A549 (cell line): ENCODE results near the gene ANKRD6.

ENCODE experiments used
- CTCF ChIP-seq: fragments of >200 bp; sonication (Bioruptor Twin); formaldehyde crosslinking; IDR thresholded peaks from 3 replicates; pipeline ENCODE4 v1.5.1; 2016
- EHMT2 ChIP-seq: fragments of 200-600 bp; sonication (generic); IDR thresholded peaks from 2 replicates; pipeline ENCODE4 v1.6.1; 2016; ENCODE audit warnings: antibody characterized with exemption, low read depth, mild to moderate bottlenecking, moderate library complexity
- ESRRA ChIP-seq: fragments of 150-350 bp; IDR thresholded peaks from 2 replicates; pipeline ENCODE4 v1.6.1; 2014; ENCODE audit warnings: mild to moderate bottlenecking, low read length, borderline replicate concordance
- PBX3 ChIP-seq: IDR thresholded peaks from 2 replicates; pipeline ENCODE4 v1.6.1; 2012
- TF ChIP-seq, protein P1 (sequence below): fragments of 200-600 bp; sonication (generic); IDR thresholded peaks from 2 replicates; pipeline ENCODE4 v1.6.1; 2016; ENCODE audit warnings: antibody characterized with exemption, mild to moderate bottlenecking, moderate library complexity
- TF ChIP-seq, protein P2 (sequence below): fragments of 450-650 bp; IDR thresholded peaks from 2 replicates; pipeline ENCODE4 v1.6.1; 2014; ENCODE audit warnings: antibody characterized with exemption

DNA sequence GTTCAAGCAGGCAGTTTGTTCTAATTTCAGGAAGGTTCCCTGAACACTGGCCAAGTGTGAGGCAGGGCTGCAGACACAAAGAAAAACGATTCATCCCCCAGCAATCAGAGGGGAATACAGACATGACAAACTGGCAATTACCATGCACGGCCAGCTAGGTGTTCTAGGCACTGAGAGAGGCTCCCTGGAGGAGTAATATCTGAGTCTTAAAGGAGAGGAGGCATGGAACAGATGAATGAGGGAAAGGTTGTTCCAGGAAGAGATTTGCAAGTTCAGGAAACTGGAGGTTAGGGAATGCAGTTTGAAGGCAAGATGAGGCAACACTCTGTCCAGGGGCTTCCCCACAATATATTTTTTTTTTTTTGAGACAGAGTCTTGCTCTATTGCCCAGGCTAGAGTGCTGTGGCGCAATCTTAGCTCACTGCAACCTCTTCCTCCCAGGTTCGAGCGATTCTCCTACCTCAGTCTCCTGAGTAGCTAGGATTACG, 32.0 kb upstream of the ANKRD6 start:
- TF ChIP-seq ESRRA: no peak
- TF ChIP-seq, protein P1, sequence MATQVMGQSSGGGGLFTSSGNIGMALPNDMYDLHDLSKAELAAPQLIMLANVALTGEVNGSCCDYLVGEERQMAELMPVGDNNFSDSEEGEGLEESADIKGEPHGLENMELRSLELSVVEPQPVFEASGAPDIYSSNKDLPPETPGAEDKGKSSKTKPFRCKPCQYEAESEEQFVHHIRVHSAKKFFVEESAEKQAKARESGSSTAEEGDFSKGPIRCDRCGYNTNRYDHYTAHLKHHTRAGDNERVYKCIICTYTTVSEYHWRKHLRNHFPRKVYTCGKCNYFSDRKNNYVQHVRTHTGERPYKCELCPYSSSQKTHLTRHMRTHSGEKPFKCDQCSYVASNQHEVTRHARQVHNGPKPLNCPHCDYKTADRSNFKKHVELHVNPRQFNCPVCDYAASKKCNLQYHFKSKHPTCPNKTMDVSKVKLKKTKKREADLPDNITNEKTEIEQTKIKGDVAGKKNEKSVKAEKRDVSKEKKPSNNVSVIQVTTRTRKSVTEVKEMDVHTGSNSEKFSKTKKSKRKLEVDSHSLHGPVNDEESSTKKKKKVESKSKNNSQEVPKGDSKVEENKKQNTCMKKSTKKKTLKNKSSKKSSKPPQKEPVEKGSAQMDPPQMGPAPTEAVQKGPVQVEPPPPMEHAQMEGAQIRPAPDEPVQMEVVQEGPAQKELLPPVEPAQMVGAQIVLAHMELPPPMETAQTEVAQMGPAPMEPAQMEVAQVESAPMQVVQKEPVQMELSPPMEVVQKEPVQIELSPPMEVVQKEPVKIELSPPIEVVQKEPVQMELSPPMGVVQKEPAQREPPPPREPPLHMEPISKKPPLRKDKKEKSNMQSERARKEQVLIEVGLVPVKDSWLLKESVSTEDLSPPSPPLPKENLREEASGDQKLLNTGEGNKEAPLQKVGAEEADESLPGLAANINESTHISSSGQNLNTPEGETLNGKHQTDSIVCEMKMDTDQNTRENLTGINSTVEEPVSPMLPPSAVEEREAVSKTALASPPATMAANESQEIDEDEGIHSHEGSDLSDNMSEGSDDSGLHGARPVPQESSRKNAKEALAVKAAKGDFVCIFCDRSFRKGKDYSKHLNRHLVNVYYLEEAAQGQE: no peak
- TF ChIP-seq EHMT2: no peak
- TF ChIP-seq CTCF: no peak
- TF ChIP-seq, protein P2, sequence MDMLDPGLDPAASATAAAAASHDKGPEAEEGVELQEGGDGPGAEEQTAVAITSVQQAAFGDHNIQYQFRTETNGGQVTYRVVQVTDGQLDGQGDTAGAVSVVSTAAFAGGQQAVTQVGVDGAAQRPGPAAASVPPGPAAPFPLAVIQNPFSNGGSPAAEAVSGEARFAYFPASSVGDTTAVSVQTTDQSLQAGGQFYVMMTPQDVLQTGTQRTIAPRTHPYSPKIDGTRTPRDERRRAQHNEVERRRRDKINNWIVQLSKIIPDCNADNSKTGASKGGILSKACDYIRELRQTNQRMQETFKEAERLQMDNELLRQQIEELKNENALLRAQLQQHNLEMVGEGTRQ: no peak
- TF ChIP-seq PBX3: no peak
